Liver (tissue), 9 donors: ENCODE data around the gene TRIM46. TPM values are rescaled to one million over a fixed set of nuclear protein-coding genes. Genes with fewer than 3 reads are reported as not detected.

Experiments used
- DNase-seq: peaks from one replicate; pipeline ENCODE4 v3.0.0-alpha.2; 2017; ENCODE audit warnings: low spot score
- H3K27ac ChIP-seq, 2 donors: one replicate each; pipeline ENCODE4 v1.7.0; 2013; ENCODE audit warnings: inconsistent platforms in 2 of 2, low read length in 2 of 2, control low read depth in 1 of 2, low read depth in 1 of 2, mild to moderate bottlenecking in 1 of 2
- H3K27me3 ChIP-seq, 4 donors: one replicate each; pipeline versions ENCODE4 v1.6.1 to v1.7.0; 2013; ENCODE audit warnings: low read length in 3 of 4, inconsistent platforms in 1 of 4, mild to moderate bottlenecking in 1 of 4, moderate library complexity in 1 of 4; ENCODE audit not compliant: control insufficient read depth in 4 of 4, insufficient read depth in 4 of 4
- H3K36me3 ChIP-seq, 4 donors: one replicate each; pipeline versions ENCODE4 v1.6.1 to v1.7.0; 2013; ENCODE audit warnings: low read length in 3 of 4, mild to moderate bottlenecking in 3 of 4, low read depth in 1 of 4, moderate library complexity in 1 of 4; ENCODE audit not compliant: control insufficient read depth in 4 of 4, insufficient read depth in 3 of 4
- H3K4me1 ChIP-seq, 4 donors: one replicate each; pipeline versions ENCODE4 v1.6.1 to v1.7.0; 2013; ENCODE audit warnings: low read length in 3 of 4, mild to moderate bottlenecking in 3 of 4, moderate library complexity in 1 of 4; ENCODE audit not compliant: control insufficient read depth in 4 of 4, insufficient read depth in 4 of 4
- H3K4me3 ChIP-seq, 3 donors: one replicate each; pipeline versions ENCODE4 v1.6.1 to v1.7.0; 2013; ENCODE audit warnings: low read length in 3 of 3, control low read depth in 1 of 3, low read depth in 1 of 3, mild to moderate bottlenecking in 1 of 3
- H3K9ac ChIP-seq, 2 donors: one replicate each; pipeline ENCODE4 v1.7.0; 2013; ENCODE audit warnings: low read length in 2 of 2, mild to moderate bottlenecking in 2 of 2, moderate library complexity in 2 of 2, control low read depth in 1 of 2, low read depth in 1 of 2
- H3K9me3 ChIP-seq, 4 donors: one replicate each; pipeline versions ENCODE4 v1.6.1 to v1.7.0; 2013; ENCODE audit warnings: low read length in 3 of 4; ENCODE audit not compliant: control insufficient read depth in 4 of 4
- EGR1 ChIP-seq, 2 donors: IDR thresholded peaks; 2 replicates each; pipeline ENCODE4 v1.6.1; 2016 to 2018; ENCODE audit warnings: antibody characterized with exemption in 2 of 2, low read depth in 2 of 2
- FOXA2 ChIP-seq: IDR thresholded peaks from 2 replicates; pipeline ENCODE4 v1.6.1; 2016; ENCODE audit warnings: antibody characterized with exemption
- GABPA ChIP-seq, 2 donors: IDR thresholded peaks in 1 of 2; conservative IDR thresholded peaks in 1 of 2; 2 replicates each; pipeline ENCODE4 v1.6.1; 2016; ENCODE audit warnings: antibody characterized with exemption in 2 of 2, mild to moderate bottlenecking in 1 of 2, moderate library complexity in 1 of 2
- HNF4G ChIP-seq: IDR thresholded peaks from 2 replicates; pipeline ENCODE4 v1.6.1; 2016; ENCODE audit warnings: antibody characterized with exemption
- NR2F2 ChIP-seq: IDR thresholded peaks from 2 replicates; pipeline ENCODE4 v1.6.1; 2016; ENCODE audit warnings: antibody characterized with exemption
- RAD21 ChIP-seq, 2 donors: IDR thresholded peaks; 2 replicates each; pipeline ENCODE4 v1.6.1; 2016; ENCODE audit warnings: antibody characterized with exemption in 2 of 2, mild to moderate bottlenecking in 2 of 2
- RXRA ChIP-seq, 2 donors: IDR thresholded peaks; 2 replicates each; pipeline ENCODE4 v1.6.1; 2017 to 2018; ENCODE audit warnings: antibody characterized with exemption in 2 of 2, mild to moderate bottlenecking in 1 of 2
- SP1 ChIP-seq: IDR thresholded peaks from 2 replicates; pipeline ENCODE4 v1.6.1; 2018; ENCODE audit warnings: antibody characterized with exemption, mild to moderate bottlenecking
- TAF1 ChIP-seq: conservative IDR thresholded peaks from 2 replicates; pipeline ENCODE4 v1.6.1; 2016; ENCODE audit warnings: antibody characterized with exemption, mild to moderate bottlenecking
- YY1 ChIP-seq: IDR thresholded peaks from 2 replicates; pipeline ENCODE4 v1.6.1; 2016; ENCODE audit warnings: antibody characterized with exemption, mild to moderate bottlenecking
- WGBS: extraction: QIAGEN DNeasy Blood & Tissue Kit; methylation state at CpG from one replicate; pipeline ENCODE4 v1.1.7; 2013; 5-methylcytosine and 5-hydroxymethylcytosine counted together
- polyA plus RNA-seq, 2 donors: library from polyadenylated mRNA; stranded (reverse) in 1 of 2; unstranded in 1 of 2; fragments of 200-250 nt in 1 of 2; fragments of >200 nt in 1 of 2; fragmentation: Nextera tagmentation in 1 of 2; extraction: Ambion mirVana in 1 of 2; gene quantifications; one replicate each; pipeline versions ENCODE4 v1.2.1 to v1.2.3, GENCODE V29; 2013 to 2015
- total RNA-seq, 2 donors: library from RNA; depleted of rRNA; stranded (reverse); fragments of >200 nt; gene quantifications; one replicate each; pipeline ENCODE4 v1.2.3, GENCODE V29; 2014
- TF ChIP-seq, protein P1 (sequence below): IDR thresholded peaks from 2 replicates; pipeline ENCODE4 v1.6.1; 2016; ENCODE audit warnings: antibody characterized with exemption
- TF ChIP-seq, protein P2 (sequence below): IDR thresholded peaks from 2 replicates; pipeline ENCODE4 v1.6.1; 2016; ENCODE audit warnings: antibody characterized with exemption, mild to moderate bottlenecking
- TF ChIP-seq, protein P3 (sequence below): IDR thresholded peaks from 2 replicates; pipeline ENCODE4 v1.6.1; 2016; ENCODE audit warnings: antibody characterized with exemption
- TF ChIP-seq, protein P4 (sequence below): IDR thresholded peaks from 2 replicates; pipeline ENCODE4 v1.6.1; 2016; ENCODE audit warnings: antibody characterized with exemption
- TF ChIP-seq, protein P5 (sequence below): fragments of 150-350 bp; IDR thresholded peaks from 2 replicates; pipeline ENCODE4 v1.5.1; 2017; ENCODE audit warnings: improper control_type of control experiment, low read depth, low read length; ENCODE audit not compliant: missing input control
- donor health status: healthy.
- donor health status: healthy.
- donor health status: healthy.
- donor health status: healthy.
- donor health status: healthy.

TRIM46 gene
- total and polyA plus RNA-seq, 4 donors: 0.07 to 0.17 (median 0.13) TPM

DNA sequence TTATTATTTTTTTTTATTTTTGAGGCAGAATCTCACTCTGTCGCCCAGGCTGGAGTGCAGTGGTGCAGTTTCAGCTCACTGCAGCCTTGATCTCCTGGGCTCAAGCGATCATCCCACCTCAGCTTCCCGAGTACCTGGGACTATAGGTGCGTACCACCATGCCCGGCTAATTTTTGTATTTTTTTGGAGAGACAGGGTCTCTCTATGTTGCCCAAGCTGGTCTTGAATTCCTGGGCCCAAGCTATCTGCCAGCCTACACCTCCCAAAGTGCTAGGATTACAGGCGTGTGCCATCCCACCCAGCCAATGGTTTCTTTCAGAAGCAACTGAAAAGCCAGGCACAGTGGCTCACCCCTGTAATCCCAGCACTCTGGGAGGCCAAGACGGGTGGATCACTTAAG is 2.8 kb upstream of the TRIM46 start:
- Histone ChIP-seq H3K4me1 (peaks cover 0 to 21% (median 15%) of the 10 kb centered on the region in 4 donors), H3K27me3 (peaks cover 0 to 3% (median 0%) of the 10 kb centered on the region in 4 donors), H3K9ac (no peak overlapping the region), H3K36me3 (peaks cover 0 to 11% (median 5%) of the 10 kb centered on the region in 4 donors), H3K9me3 (no peaks in the 10 kb centered on the region), H3K4me3 (no peak overlapping the region), H3K27ac (no peak overlapping the region)
- no peak for DNase-seq
- TF ChIP-seq GABPA (IDR thresholded peaks at IDR 0.05 in 1 of 2, conservative IDR thresholded peaks at IDR 0.05 in 1 of 2): no peak
- no peak for TF ChIP-seq SP1
- TF ChIP-seq, protein P1, sequence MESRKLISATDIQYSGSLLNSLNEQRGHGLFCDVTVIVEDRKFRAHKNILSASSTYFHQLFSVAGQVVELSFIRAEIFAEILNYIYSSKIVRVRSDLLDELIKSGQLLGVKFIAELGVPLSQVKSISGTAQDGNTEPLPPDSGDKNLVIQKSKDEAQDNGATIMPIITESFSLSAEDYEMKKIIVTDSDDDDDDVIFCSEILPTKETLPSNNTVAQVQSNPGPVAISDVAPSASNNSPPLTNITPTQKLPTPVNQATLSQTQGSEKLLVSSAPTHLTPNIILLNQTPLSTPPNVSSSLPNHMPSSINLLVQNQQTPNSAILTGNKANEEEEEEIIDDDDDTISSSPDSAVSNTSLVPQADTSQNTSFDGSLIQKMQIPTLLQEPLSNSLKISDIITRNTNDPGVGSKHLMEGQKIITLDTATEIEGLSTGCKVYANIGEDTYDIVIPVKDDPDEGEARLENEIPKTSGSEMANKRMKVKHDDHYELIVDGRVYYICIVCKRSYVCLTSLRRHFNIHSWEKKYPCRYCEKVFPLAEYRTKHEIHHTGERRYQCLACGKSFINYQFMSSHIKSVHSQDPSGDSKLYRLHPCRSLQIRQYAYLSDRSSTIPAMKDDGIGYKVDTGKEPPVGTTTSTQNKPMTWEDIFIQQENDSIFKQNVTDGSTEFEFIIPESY: no peak
- TF ChIP-seq HNF4G: no peak
- TF ChIP-seq FOXA2: no peak
- no peak for TF ChIP-seq RAD21 (IDR thresholded peaks at IDR 0.05)
- TF ChIP-seq, protein P2, sequence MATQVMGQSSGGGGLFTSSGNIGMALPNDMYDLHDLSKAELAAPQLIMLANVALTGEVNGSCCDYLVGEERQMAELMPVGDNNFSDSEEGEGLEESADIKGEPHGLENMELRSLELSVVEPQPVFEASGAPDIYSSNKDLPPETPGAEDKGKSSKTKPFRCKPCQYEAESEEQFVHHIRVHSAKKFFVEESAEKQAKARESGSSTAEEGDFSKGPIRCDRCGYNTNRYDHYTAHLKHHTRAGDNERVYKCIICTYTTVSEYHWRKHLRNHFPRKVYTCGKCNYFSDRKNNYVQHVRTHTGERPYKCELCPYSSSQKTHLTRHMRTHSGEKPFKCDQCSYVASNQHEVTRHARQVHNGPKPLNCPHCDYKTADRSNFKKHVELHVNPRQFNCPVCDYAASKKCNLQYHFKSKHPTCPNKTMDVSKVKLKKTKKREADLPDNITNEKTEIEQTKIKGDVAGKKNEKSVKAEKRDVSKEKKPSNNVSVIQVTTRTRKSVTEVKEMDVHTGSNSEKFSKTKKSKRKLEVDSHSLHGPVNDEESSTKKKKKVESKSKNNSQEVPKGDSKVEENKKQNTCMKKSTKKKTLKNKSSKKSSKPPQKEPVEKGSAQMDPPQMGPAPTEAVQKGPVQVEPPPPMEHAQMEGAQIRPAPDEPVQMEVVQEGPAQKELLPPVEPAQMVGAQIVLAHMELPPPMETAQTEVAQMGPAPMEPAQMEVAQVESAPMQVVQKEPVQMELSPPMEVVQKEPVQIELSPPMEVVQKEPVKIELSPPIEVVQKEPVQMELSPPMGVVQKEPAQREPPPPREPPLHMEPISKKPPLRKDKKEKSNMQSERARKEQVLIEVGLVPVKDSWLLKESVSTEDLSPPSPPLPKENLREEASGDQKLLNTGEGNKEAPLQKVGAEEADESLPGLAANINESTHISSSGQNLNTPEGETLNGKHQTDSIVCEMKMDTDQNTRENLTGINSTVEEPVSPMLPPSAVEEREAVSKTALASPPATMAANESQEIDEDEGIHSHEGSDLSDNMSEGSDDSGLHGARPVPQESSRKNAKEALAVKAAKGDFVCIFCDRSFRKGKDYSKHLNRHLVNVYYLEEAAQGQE: no peak
- no peak for TF ChIP-seq RXRA (IDR thresholded peaks at IDR 0.05)
- TF ChIP-seq, protein P3, sequence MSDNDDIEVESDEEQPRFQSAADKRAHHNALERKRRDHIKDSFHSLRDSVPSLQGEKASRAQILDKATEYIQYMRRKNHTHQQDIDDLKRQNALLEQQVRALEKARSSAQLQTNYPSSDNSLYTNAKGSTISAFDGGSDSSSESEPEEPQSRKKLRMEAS: no peak
- TF ChIP-seq, protein P4, sequence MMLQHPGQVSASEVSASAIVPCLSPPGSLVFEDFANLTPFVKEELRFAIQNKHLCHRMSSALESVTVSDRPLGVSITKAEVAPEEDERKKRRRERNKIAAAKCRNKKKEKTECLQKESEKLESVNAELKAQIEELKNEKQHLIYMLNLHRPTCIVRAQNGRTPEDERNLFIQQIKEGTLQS: no peak
- TF ChIP-seq EGR1 (IDR thresholded peaks at IDR 0.05; ENCODE audit: low read depth in 2 of 2): no peak
- no peak for TF ChIP-seq YY1
- WGBS: 96% methylated on average over 7 of the region's 7 CpGs

DNA sequence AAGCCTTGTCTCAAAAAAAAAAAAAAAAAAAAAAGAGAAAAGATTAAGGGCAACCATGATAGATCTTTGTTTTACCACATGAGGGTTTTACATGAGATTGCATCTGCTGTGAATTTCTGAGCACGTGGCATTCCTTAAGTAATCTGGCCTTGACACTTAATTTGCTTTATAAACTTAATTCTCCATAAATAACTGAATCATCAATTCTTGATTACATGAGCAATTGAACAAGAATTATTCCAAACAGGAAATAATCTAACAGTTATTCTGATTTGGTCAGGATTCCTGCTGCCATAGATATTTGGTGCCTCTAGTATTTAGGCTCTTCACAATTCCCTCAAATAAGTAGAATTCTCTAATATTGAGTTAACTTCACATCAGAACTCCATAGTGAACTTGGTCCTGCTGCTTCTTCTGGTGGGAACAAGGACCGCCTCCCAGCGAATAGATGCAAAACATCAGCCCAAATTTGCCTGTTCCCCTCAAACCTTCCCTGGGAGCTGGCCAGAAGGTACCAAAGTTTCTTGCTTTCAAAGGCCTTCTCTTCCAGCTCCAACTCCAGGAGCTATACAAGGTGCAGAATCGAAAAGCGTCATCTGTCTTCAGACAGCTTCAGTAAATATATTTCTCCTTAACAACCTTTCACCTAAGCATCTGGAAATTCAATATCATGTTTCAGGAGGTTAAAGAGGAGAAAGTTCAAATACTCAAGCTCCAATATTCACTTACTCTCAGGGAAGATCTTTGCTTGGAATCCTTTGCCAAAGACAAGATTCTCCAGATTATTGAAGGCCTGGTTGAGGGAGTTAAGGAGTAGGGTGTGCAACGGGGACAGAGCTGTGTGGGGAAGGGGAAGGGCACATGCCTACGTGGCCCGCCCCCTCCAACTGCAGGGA is 1.6 kb upstream of the TRIM46 start:
- H3K27me3 ChIP-seq: peaks cover 0 to 3% (median 0%) of the 10 kb centered on the region in 4 donors
- no peaks in the 10 kb centered on the region for H3K9me3 ChIP-seq
- H3K9ac ChIP-seq: peak overlapping the region; percentile 37 to 78
- H3K27ac ChIP-seq: peak overlapping the region; percentile 67 to 86
- peak; percentile 19 for DNase-seq
- WGBS: 50% methylated on average over 8 of the region's 8 CpGs
- peaks cover 0 to 11% (median 5%) of the 10 kb centered on the region in 4 donors for H3K36me3 ChIP-seq
- peak overlapping the region; percentile 69 to 92 (median 92) for H3K4me3 ChIP-seq
- peaks cover 0 to 18% (median 14%) of the 10 kb centered on the region in 4 donors for H3K4me1 ChIP-seq
- TF ChIP-seq, protein P2: no peak
- TF ChIP-seq, protein P4: no peak
- no peak for TF ChIP-seq HNF4G
- no peak for TF ChIP-seq NR2F2
- TF ChIP-seq TAF1: no peak
- TF ChIP-seq, protein P5, sequence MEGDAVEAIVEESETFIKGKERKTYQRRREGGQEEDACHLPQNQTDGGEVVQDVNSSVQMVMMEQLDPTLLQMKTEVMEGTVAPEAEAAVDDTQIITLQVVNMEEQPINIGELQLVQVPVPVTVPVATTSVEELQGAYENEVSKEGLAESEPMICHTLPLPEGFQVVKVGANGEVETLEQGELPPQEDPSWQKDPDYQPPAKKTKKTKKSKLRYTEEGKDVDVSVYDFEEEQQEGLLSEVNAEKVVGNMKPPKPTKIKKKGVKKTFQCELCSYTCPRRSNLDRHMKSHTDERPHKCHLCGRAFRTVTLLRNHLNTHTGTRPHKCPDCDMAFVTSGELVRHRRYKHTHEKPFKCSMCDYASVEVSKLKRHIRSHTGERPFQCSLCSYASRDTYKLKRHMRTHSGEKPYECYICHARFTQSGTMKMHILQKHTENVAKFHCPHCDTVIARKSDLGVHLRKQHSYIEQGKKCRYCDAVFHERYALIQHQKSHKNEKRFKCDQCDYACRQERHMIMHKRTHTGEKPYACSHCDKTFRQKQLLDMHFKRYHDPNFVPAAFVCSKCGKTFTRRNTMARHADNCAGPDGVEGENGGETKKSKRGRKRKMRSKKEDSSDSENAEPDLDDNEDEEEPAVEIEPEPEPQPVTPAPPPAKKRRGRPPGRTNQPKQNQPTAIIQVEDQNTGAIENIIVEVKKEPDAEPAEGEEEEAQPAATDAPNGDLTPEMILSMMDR: no peak
- TF ChIP-seq GABPA (IDR thresholded peaks at IDR 0.05 in 1 of 2, conservative IDR thresholded peaks at IDR 0.05 in 1 of 2): no peak
- TF ChIP-seq, protein P1: no peak
- TF ChIP-seq FOXA2: no peak
- TF ChIP-seq RAD21 (IDR thresholded peaks at IDR 0.05): no peak
